ENCODE data around the gene SYT8.

SYT8 gene

GRCh38 chr11:1830322-1831223 is 4.2 kb upstream of the SYT8 start:
- DNase-seq (ENCODE audit: low read depth, low spot score) = peak; percentile 93
- H3K27ac ChIP-seq = peak overlapping the region; percentile 72

- DNase-seq (ENCODE audit: low read depth, low spot score) = no peak
- peak overlapping the region; percentile 72 for H3K27ac ChIP-seq
Measured at GRCh38 chr11:1831338-1832210, 3.2 kb upstream of the SYT8 start.

GRCh38 chr11:1832211-1832919 is 2.4 kb upstream of the SYT8 start:
- H3K27ac ChIP-seq = peak overlapping the region; percentile 87
- no peak for DNase-seq (ENCODE audit: low read depth, low spot score)

- peak overlapping the region; percentile 87 for H3K27ac ChIP-seq
- DNase-seq (ENCODE audit: low read depth, low spot score) = no peak
Measured at GRCh38 chr11:1832920-1833295, 1.9 kb upstream of the SYT8 start.

GRCh38 chr11:1834062-1834610 is 654 bp upstream of the SYT8 start:
- peak; percentile 85 for DNase-seq (ENCODE audit: low read depth, low spot score)
- H3K27ac ChIP-seq = peak overlapping the region; percentile 87

GRCh38 chr11:1835671-1836010 is 851 bp downstream of the SYT8 start:
- DNase-seq (ENCODE audit: low read depth, low spot score) = no peak
- no peak overlapping the region for H3K27ac ChIP-seq

- no peak overlapping the region for H3K27ac ChIP-seq
- no peak for DNase-seq (ENCODE audit: low read depth, low spot score)
Measured at GRCh38 chr11:1836011-1836945, 1.5 kb downstream of the SYT8 start.

GRCh38 chr11:1837171-1838076 is 2.6 kb downstream of the SYT8 start:
- H3K27ac ChIP-seq = no peak overlapping the region
- no peak for DNase-seq (ENCODE audit: low read depth, low spot score)

GRCh38 chr11:1838077-1838425 is 3.3 kb downstream of the SYT8 start:
- no peak overlapping the region for H3K27ac ChIP-seq
- DNase-seq (ENCODE audit: low read depth, low spot score) = no peak

- H3K27ac ChIP-seq = no peak within 1 kb of the TSS
- DNase-seq (ENCODE audit: low read depth, low spot score) = no peak
Measured at GRCh38 chr11:1838426-1839144, 3.8 kb downstream of the SYT8 start, which contains the start of gene TNNI2. Gene TNNI2 (plus strand): TSS chr11:1838981. CDS start chr11:1839697, 716 bp downstream.

- DNase-seq (ENCODE audit: low read depth, low spot score) = no peak
- H3K27ac ChIP-seq = no peak overlapping the region
Measured at GRCh38 chr11:1839204-1839923, 4.6 kb downstream of the SYT8 start.

- DNase-seq (ENCODE audit: low read depth, low spot score) = no peak
- H3K27ac ChIP-seq = no peak overlapping the region
Measured at GRCh38 chr11:1839924-1840779, 5.4 kb downstream of the SYT8 start.

GRCh38 chr11:1840780-1841480 is 6.1 kb downstream of the SYT8 start:
- no peak overlapping the region for H3K27ac ChIP-seq
- DNase-seq (ENCODE audit: low read depth, low spot score) = no peak

- H3K27ac ChIP-seq = no peak overlapping the region
- DNase-seq (ENCODE audit: low read depth, low spot score) = no peak
Measured at GRCh38 chr11:1841511-1842148, 6.8 kb downstream of the SYT8 start.
